ENCODE measurements around the gene LKAAEAR1.

Gene LKAAEAR1

GRCh38 chr20:64036346-64037198 lies 47.6 kb downstream of the LKAAEAR1 start:
- no peak overlapping the region for H3K4me3 ChIP-seq (ENCODE audit: low read length)
- no peak for TF ChIP-seq CTCF (IDR thresholded peaks at IDR 0.05; ENCODE audit: insufficient read depth, low read depth, low read length, missing control alignments)
- no peak for DNase-seq (ENCODE audit: low read depth)

GRCh38 chr20:64035933-64036345 lies 48.3 kb downstream of the LKAAEAR1 start, which contains the start of gene C20orf204:
TSS of gene C20orf204 (plus strand) at chr20:64036182. CDS start at chr20:64036324, 142 bp downstream.
- no peak for TF ChIP-seq CTCF (IDR thresholded peaks at IDR 0.05; ENCODE audit: insufficient read depth, low read depth, low read length, missing control alignments)

GRCh38 chr20:64035066-64035932 lies 48.9 kb downstream of the LKAAEAR1 start:
- no peak for DNase-seq (ENCODE audit: low read depth)
- H3K4me3 ChIP-seq (ENCODE audit: low read length), result no peak overlapping the region
- no peak for TF ChIP-seq CTCF (IDR thresholded peaks at IDR 0.05; ENCODE audit: insufficient read depth, low read depth, low read length, missing control alignments)

More at GRCh38 chr20:64035933-64036345, 48.3 kb downstream of the LKAAEAR1 start, which contains the start of gene C20orf204:
- no peak for DNase-seq (ENCODE audit: low read depth)
- no peak within 1 kb of the TSS for H3K4me3 ChIP-seq (ENCODE audit: low read length)

- no peak for DNase-seq (ENCODE audit: low read depth)
- no peak for TF ChIP-seq CTCF (IDR thresholded peaks at IDR 0.05; ENCODE audit: insufficient read depth, low read depth, low read length, missing control alignments)
- no peak overlapping the region for H3K4me3 ChIP-seq (ENCODE audit: low read length)
These were observed 50.2 kb downstream of the LKAAEAR1 start for GRCh38 chr20:64033981-64034493.

Data from epithelial cell of esophagus (primary cell).